HL-60 (cell line): ENCODE results near the gene SLC8A2.

ENCODE experiments used
- DNase-seq, 2 experiments: peaks; one replicate each; pipeline ENCODE4 v3.0.0-alpha.2; 2010 to 2020; ENCODE audit warnings: low read depth in 1 of 2, low spot score in 1 of 2
- H3K27ac ChIP-seq: fragments of 250-450 bp; sonication (Bioruptor Pico); replicated peaks from 2 replicates; pipeline ENCODE4 v1.5.1; 2020; ENCODE audit warnings: mild to moderate bottlenecking, moderate library complexity
- H3K27me3 ChIP-seq: fragments of 250-450 bp; sonication (Bioruptor Pico); 2 replicates; pipeline ENCODE4 v1.5.1; 2021; ENCODE audit warnings: mild to moderate bottlenecking, moderate library complexity; ENCODE audit not compliant: insufficient read depth, poor library complexity, severe bottlenecking
- H3K4me3 ChIP-seq: replicated peaks from 2 replicates; pipeline ENCODE4 v1.5.1; 2011; ENCODE audit warnings: mild to moderate bottlenecking, control low read depth, low read length; ENCODE audit not compliant: insufficient read depth
- CTCF ChIP-seq: IDR thresholded peaks from one replicate; pipeline ENCODE4 v1.5.1; 2011; ENCODE audit warnings: low read length, control low read depth, inconsistent platforms; ENCODE audit not compliant: insufficient read depth
- GABPA ChIP-seq: IDR thresholded peaks from 2 replicates; pipeline ENCODE4 v1.6.1; 2012; ENCODE audit warnings: low read depth
- POLR2AphosphoS5 ChIP-seq: IDR thresholded peaks from 2 replicates; pipeline ENCODE4 v1.6.1; 2012; ENCODE audit warnings: low read depth
- REST ChIP-seq: IDR thresholded peaks from 2 replicates; pipeline ENCODE4 v1.6.1; 2012; ENCODE audit warnings: low read depth; ENCODE audit not compliant: insufficient replicate concordance
- SPI1 ChIP-seq: IDR thresholded peaks from 2 replicates; pipeline ENCODE4 v1.6.1; 2012; ENCODE audit warnings: low read depth, mild to moderate bottlenecking, borderline replicate concordance

Gene SLC8A2

GRCh38 chr19:47492571-47493377, 21.1 kb upstream of the SLC8A2 start:
- Histone ChIP-seq H3K27me3 (no peaks in the 10 kb centered on the region), H3K27ac (no peak overlapping the region), H3K4me3 (no peak overlapping the region)
- no peak for DNase-seq
- no peak for TF ChIP-seq POLR2AphosphoS5
- no peak for TF ChIP-seq SPI1

GRCh38 chr19:47492137-47492533, 20.4 kb upstream of the SLC8A2 start:
- no peak overlapping the region for H3K4me3 ChIP-seq
- H3K27me3 ChIP-seq: no peaks in the 10 kb centered on the region
- H3K27ac ChIP-seq: no peak overlapping the region
- TF ChIP-seq POLR2AphosphoS5: no peak
- no peak for TF ChIP-seq SPI1
- no peak for DNase-seq

- TF ChIP-seq SPI1 (no peak), POLR2AphosphoS5 (no peak; the same call in 1 of the 2 replicates), CTCF (no peak), GABPA (no peak), REST (no peak)
- Histone ChIP-seq H3K4me3 (no peak overlapping the region), H3K27me3 (no peaks in the 10 kb centered on the region), H3K27ac (no peak overlapping the region)
- no peak for DNase-seq
Observed at GRCh38 chr19:47491358-47492136, 19.9 kb upstream of the SLC8A2 start.

GRCh38 chr19:47490847-47491246, 19.2 kb upstream of the SLC8A2 start:
- Histone ChIP-seq H3K4me3 (no peak overlapping the region), H3K27ac (no peak overlapping the region), H3K27me3 (no peaks in the 10 kb centered on the region)
- no peak for TF ChIP-seq REST
- TF ChIP-seq GABPA: no peak
- TF ChIP-seq POLR2AphosphoS5: no peak
- no peak for TF ChIP-seq CTCF
- no peak for TF ChIP-seq SPI1
- DNase-seq: no peak
